Liver (tissue), 3 donors: ENCODE measurements around the gene CHD5.

Source experiments
- EGR1 ChIP-seq, 2 donors: IDR thresholded peaks; 2 replicates each; pipeline ENCODE4 v1.6.1; 2016 to 2018; ENCODE audit warnings: antibody characterized with exemption in 2 of 2, low read depth in 2 of 2
- GABPA ChIP-seq, 2 donors: IDR thresholded peaks in 1 of 2; conservative IDR thresholded peaks in 1 of 2; 2 replicates each; pipeline ENCODE4 v1.6.1; 2016; ENCODE audit warnings: antibody characterized with exemption in 2 of 2, mild to moderate bottlenecking in 1 of 2, moderate library complexity in 1 of 2
- SP1 ChIP-seq: IDR thresholded peaks from 2 replicates; pipeline ENCODE4 v1.6.1; 2018; ENCODE audit warnings: antibody characterized with exemption, mild to moderate bottlenecking
- TAF1 ChIP-seq: conservative IDR thresholded peaks from 2 replicates; pipeline ENCODE4 v1.6.1; 2016; ENCODE audit warnings: antibody characterized with exemption, mild to moderate bottlenecking
- TF ChIP-seq, protein P1 (sequence below): fragments of 150-350 bp; IDR thresholded peaks from 2 replicates; pipeline ENCODE4 v1.5.1; 2017; ENCODE audit warnings: improper control_type of control experiment, low read depth, low read length; ENCODE audit not compliant: missing input control
- TF ChIP-seq, protein P2 (sequence below): IDR thresholded peaks from 2 replicates; pipeline ENCODE4 v1.6.1; 2016; ENCODE audit warnings: antibody characterized with exemption
- donor health status: healthy.
- donor health status: healthy.

DNA sequence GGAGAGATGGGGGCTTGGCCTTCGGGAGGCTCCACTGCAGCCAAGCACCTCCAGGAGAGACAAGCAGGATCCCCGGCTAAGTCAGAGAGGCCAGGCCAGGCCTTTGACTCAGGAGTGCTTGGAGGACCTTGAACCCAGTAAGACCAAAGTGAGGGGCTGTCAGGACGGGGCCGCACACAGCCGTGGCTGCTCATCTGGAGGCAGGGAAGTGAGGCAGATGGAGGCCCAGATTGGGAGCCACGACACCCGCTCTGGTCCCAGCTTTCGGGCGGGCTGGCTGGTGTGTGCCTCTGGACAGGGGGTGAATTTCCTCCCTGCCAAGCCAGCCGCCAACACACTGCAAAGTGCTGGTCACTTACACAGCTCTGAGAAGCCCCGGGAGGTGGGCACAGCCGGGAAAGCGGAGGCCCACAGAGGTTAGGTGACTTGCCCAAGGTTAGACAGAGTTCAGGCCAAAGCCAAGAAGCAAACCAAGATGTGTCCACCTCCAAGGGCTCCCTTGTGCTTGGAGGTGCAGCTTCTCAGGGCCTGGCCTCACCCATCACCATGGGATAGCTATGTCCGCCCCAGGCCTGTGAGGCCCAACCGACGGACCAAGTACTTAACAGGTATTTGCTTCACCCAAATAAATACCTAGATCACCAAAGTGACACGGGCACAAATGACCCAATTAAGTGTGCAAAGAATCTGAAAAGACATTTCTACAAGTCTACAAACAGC lies 58.3 kb downstream of the CHD5 start:
- TF ChIP-seq, protein P1, sequence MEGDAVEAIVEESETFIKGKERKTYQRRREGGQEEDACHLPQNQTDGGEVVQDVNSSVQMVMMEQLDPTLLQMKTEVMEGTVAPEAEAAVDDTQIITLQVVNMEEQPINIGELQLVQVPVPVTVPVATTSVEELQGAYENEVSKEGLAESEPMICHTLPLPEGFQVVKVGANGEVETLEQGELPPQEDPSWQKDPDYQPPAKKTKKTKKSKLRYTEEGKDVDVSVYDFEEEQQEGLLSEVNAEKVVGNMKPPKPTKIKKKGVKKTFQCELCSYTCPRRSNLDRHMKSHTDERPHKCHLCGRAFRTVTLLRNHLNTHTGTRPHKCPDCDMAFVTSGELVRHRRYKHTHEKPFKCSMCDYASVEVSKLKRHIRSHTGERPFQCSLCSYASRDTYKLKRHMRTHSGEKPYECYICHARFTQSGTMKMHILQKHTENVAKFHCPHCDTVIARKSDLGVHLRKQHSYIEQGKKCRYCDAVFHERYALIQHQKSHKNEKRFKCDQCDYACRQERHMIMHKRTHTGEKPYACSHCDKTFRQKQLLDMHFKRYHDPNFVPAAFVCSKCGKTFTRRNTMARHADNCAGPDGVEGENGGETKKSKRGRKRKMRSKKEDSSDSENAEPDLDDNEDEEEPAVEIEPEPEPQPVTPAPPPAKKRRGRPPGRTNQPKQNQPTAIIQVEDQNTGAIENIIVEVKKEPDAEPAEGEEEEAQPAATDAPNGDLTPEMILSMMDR = no peak
- TF ChIP-seq, protein P2, sequence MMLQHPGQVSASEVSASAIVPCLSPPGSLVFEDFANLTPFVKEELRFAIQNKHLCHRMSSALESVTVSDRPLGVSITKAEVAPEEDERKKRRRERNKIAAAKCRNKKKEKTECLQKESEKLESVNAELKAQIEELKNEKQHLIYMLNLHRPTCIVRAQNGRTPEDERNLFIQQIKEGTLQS = no peak
- TF ChIP-seq TAF1 (no peak), GABPA (IDR thresholded peaks at IDR 0.05 in 1 of 2, conservative IDR thresholded peaks at IDR 0.05 in 1 of 2) (no peak), EGR1 (IDR thresholded peaks at IDR 0.05; ENCODE audit: low read depth in 2 of 2) (no peak), SP1 (no peak)
